HCT116 (cell line): ENCODE data around the gene KSR1. TPM values are rescaled to one million over a fixed set of nuclear protein-coding genes. Genes with fewer than 3 reads are reported as not detected.

Source experiments
- ATAC-seq: fragments of 200-7000 bp; cut with Tn5 transposase; 2 replicates; pipeline ENCODE4 v1.9.1; 2020; ENCODE audit warnings: mild to moderate bottlenecking, moderate library complexity
- BruUV-seq: library from RNA; stranded (reverse); fragments of 400-500 nt; replicated peaks from 2 replicates; lab custom pipeline; 2021; lab: Mats Ljungman, UMichigan
- CTCF ChIA-PET: fragments of 300-600 bp; sonication (Branson Sonifier 250); formaldehyde crosslinking; loops from one replicate; lab custom pipeline; 2021; ENCODE audit warnings: antibody characterized with exemption; lab: Charles Lee
- POLR2A ChIA-PET: fragments of 300-600, 350-600 bp; sonication (Branson Sonifier 250); formaldehyde crosslinking; loops from one replicate; lab custom pipeline; 2021; ENCODE audit warnings: antibody characterized with exemption; lab: Charles Lee
- RAD21 ChIA-PET, 2 experiments: fragments of 300-600 bp; sonication (Branson Sonifier 250); formaldehyde crosslinking; loops; one replicate each; lab custom pipeline; 2023; ENCODE audit warnings: low total read pairs in 2 of 2; ENCODE audit not compliant: uncharacterized antibody in 2 of 2, unreplicated experiment in 2 of 2, low non-redundant PET in 1 of 2; lab: Charles Lee
- DNase-seq: peaks from one replicate; pipeline ENCODE4 v3.0.0-alpha.2; 2010; ENCODE audit warnings: low read depth, low spot score
- H2AFZ ChIP-seq: fragments of 200-600 bp; shearing (Covaris generic), sonication (generic); 2 replicates; pipeline ENCODE4 v1.6.1; 2017; ENCODE audit warnings: low read depth, mixed run types, mixed read lengths, antibody characterized with exemption, low read length; ENCODE audit not compliant: poor library complexity, severe bottlenecking
- H3K27ac ChIP-seq: 2 replicates; pipeline ENCODE4 v1.5.1; 2012; ENCODE audit warnings: low read depth, low read length
- H3K27me3 ChIP-seq: fragments of 200-600 bp; sonication (generic); 2 replicates; pipeline ENCODE4 v1.6.1; 2016; ENCODE audit warnings: mixed run types, low read length, mixed read lengths; ENCODE audit not compliant: insufficient read depth
- H3K36me3 ChIP-seq, 2 experiments: fragments of 200-500 bp in 1 of 2; fragments of 200-600 bp in 1 of 2; sonication (Bioruptor generic) in 1 of 2; sonication (generic) in 1 of 2; 2 replicates each; pipeline versions ENCODE4 v1.5.1 to v1.6.1; 2014 to 2016; ENCODE audit warnings: low read length in 2 of 2, inconsistent platforms in 1 of 2, mixed read lengths in 1 of 2, mixed run types in 1 of 2; ENCODE audit not compliant: insufficient read depth in 2 of 2, control insufficient read depth in 1 of 2
- H3K4me1 ChIP-seq, 2 experiments: fragments of 200-600 bp in 1 of 2; sonication (generic) in 1 of 2; 2 replicates each; pipeline versions ENCODE4 v1.5.1 to v1.6.1; 2012 to 2017; ENCODE audit warnings: low read length in 2 of 2, inconsistent platforms in 1 of 2, mild to moderate bottlenecking in 1 of 2, mixed read lengths in 1 of 2, mixed run types in 1 of 2, moderate library complexity in 1 of 2; ENCODE audit not compliant: insufficient read depth in 2 of 2, control insufficient read depth in 1 of 2
- H3K4me2 ChIP-seq: fragments of 200-600 bp; sonication (generic); 2 replicates; pipeline ENCODE4 v1.6.1; 2017; ENCODE audit warnings: mixed run types, low read length, mixed read lengths
- H3K4me3 ChIP-seq, 2 experiments: fragments of 200-600 bp in 1 of 2; sonication (generic) in 1 of 2; replicated peaks in 1 of 2; 2 replicates each; pipeline ENCODE4 v1.5.1; 2011 to 2016; ENCODE audit warnings: low read length in 2 of 2, control low read depth in 1 of 2, low read depth in 1 of 2, mild to moderate bottlenecking in 1 of 2, mixed read lengths in 1 of 2, mixed run types in 1 of 2
- H3K79me2 ChIP-seq: fragments of 200-600 bp; sonication (generic); 2 replicates; pipeline ENCODE4 v1.6.1; 2017; ENCODE audit warnings: mild to moderate bottlenecking, mixed run types, low read length, moderate library complexity, mixed read lengths; ENCODE audit not compliant: insufficient read depth
- H3K9ac ChIP-seq: fragments of 200-600 bp; sonication (generic); 2 replicates; pipeline ENCODE4 v1.6.1; 2016; ENCODE audit warnings: low read length, mixed read lengths
- H3K9me2 ChIP-seq: fragments of 200-600 bp; sonication (generic), shearing (Covaris generic); 2 replicates; pipeline ENCODE4 v1.6.1; 2017; ENCODE audit warnings: mixed run types, mild to moderate bottlenecking, moderate library complexity; ENCODE audit not compliant: insufficient read depth
- H3K9me3 ChIP-seq, 2 experiments: fragments of 200-500 bp in 1 of 2; fragments of 200-600 bp in 1 of 2; sonication (Bioruptor generic) in 1 of 2; sonication (generic) in 1 of 2; 2 replicates each; pipeline ENCODE4 v1.6.1; 2014 to 2017; ENCODE audit warnings: low read length in 2 of 2, mixed read lengths in 2 of 2, inconsistent platforms in 1 of 2, low read depth in 1 of 2, mild to moderate bottlenecking in 1 of 2, mixed run types in 1 of 2, moderate library complexity in 1 of 2; ENCODE audit not compliant: control insufficient read depth in 1 of 2, insufficient read depth in 1 of 2
- H4K20me1 ChIP-seq: fragments of 200-600 bp; sonication (generic), shearing (Covaris generic); 2 replicates; pipeline ENCODE4 v1.6.1; 2017; ENCODE audit warnings: mixed run types, mild to moderate bottlenecking, moderate library complexity; ENCODE audit not compliant: insufficient read depth
- CEBPB ChIP-seq: IDR thresholded peaks from 2 replicates; pipeline ENCODE4 v1.6.1; 2012; ENCODE audit warnings: low read depth
- ELF1 ChIP-seq: IDR thresholded peaks from 2 replicates; pipeline ENCODE4 v1.6.1; 2012; ENCODE audit warnings: low read depth, borderline replicate concordance
- EZH2 ChIP-seq: fragments of 200-600 bp; sonication (generic); IDR thresholded peaks from 2 replicates; pipeline ENCODE4 v1.6.1; 2017; ENCODE audit warnings: antibody characterized with exemption, mixed run types
- EZH2phosphoT487 ChIP-seq: fragments of 200-600 bp; IDR thresholded peaks from 2 replicates; pipeline ENCODE4 v1.6.1; 2018; ENCODE audit warnings: antibody characterized with exemption, borderline replicate concordance
- POLR2A ChIP-seq: IDR thresholded peaks from 2 replicates; pipeline ENCODE4 v1.7.0; 2011; ENCODE audit warnings: borderline replicate concordance; ENCODE audit not compliant: insufficient read depth, insufficient read length; ENCODE audit errors: extremely low read depth
- RAD21 ChIP-seq: IDR thresholded peaks from 2 replicates; pipeline ENCODE4 v1.6.1; 2012; ENCODE audit warnings: low read depth, mild to moderate bottlenecking
- SP1 ChIP-seq: IDR thresholded peaks from 2 replicates; pipeline ENCODE4 v1.6.1; 2012; ENCODE audit warnings: low read depth
- ZNF274 ChIP-seq: fragments of 200-500 bp; sonication (Bioruptor generic); IDR thresholded peaks from 2 replicates; pipeline ENCODE4 v1.6.1; 2014; ENCODE audit warnings: mild to moderate bottlenecking, low read depth, low read length, inconsistent platforms
- intact Hi-C: fragments of 100-400 bp; cut with micrococcal nuclease; formaldehyde crosslinking; loops from 2 replicates; pipeline ENCODE4 v1.10.0; 2022
- total RNA-seq: library from RNA; stranded (reverse); gene quantifications from one replicate; pipeline ENCODE4 v1.2.1, GENCODE V29; 2021; ENCODE audit not compliant: unreplicated experiment

Gene KSR1
- total RNA-seq, 1 experiment from 2014 or later, result 16.5 TPM

DNA sequence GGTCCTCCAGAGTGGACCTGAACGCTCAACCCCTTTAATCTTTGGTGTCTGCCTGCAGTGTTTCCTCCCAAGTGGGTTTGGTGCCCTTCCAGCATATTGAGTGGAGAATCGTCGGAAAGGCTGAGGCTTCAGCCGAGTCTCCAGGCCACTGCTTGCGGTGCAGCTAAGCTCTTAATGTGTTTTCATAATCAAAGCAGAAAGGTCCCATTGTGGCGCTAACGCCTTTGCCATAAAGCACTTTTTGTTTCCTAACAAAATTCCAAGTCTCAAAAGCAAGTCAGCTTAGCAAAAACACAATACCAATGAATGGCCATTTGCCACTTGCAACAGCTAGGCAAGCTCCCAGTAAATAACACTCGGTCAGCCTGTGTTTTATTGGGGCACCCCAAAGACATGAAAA, 57.6 kb downstream of the KSR1 start:
- ChIA-PET RAD21 (no interaction called here), POLR2A (no interaction called here), CTCF (no interaction called here)
- H3K9me3 ChIP-seq, result no peaks in the 10 kb centered on the region
- no peaks in the 10 kb centered on the region for H4K20me1 ChIP-seq
- H3K4me2 ChIP-seq, result no peak overlapping the region
- no peak overlapping the region for H2AFZ ChIP-seq
- no peaks in the 10 kb centered on the region for H3K9me2 ChIP-seq
- H3K9ac ChIP-seq, result no peak overlapping the region
- DNase-seq, result no peak
- no peak overlapping the region for H3K4me3 ChIP-seq
- H3K4me1 ChIP-seq, result no peaks in the 10 kb centered on the region
- ATAC-seq, result no peak
- H3K79me2 ChIP-seq, result no peaks in the 10 kb centered on the region
- intact Hi-C loops, result no loop called here
- H3K36me3 ChIP-seq, result no peaks in the 10 kb centered on the region
- no TSS peak for BruUV-seq
- no peak overlapping the region for H3K27ac ChIP-seq
- TF ChIP-seq ELF1 (no peak), EZH2phosphoT487 (no peak), POLR2A (no peak)
- no peaks in the 10 kb centered on the region for H3K27me3 ChIP-seq

DNA sequence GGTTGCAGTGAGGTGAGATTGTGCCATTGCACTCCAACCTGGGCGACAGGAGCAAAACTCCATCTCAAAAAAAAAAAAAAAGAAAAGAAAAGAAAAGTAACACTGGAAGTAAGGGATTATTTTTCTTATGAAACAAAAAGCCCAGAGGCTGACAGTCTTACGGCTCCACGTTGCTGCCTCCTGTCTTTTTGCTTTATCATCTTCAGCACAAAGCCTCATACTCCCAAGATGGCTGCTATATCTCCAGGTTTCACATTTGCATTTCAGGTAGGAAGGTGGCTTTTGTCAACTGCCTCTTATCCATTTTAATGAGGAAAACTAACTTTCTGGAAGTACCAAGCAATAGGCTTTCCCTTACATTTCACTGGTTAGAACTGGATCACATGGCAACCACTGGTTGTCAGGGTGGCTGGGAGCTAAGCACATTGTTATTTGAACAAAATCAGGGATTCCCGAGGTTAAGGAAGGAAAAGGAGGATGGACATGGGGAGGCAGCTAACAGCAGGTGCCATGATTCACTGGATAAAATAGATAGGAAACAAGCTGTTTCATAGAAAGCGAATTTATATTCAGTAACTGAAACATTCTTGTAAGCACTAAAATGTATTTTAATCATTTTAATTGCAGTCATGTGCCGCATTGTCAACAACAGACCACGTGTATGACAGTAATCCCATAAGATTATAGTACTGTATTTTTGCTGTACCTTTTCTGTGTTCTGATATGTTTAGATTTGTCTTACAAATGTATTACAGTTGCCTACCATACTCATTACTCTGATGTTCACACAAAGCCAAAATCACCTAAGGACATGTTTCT, 58.6 kb downstream of the KSR1 start:
- Histone ChIP-seq H3K4me2 (no peak overlapping the region), H3K9me2 (no peaks in the 10 kb centered on the region), H3K36me3 (no peaks in the 10 kb centered on the region), H3K27me3 (no peaks in the 10 kb centered on the region), H3K4me1 (no peaks in the 10 kb centered on the region), H3K79me2 (no peaks in the 10 kb centered on the region), H3K9me3 (no peaks in the 10 kb centered on the region), H2AFZ (no peak overlapping the region), H3K27ac (no peak overlapping the region), H3K4me3 (no peak overlapping the region), H3K9ac (no peak overlapping the region), H4K20me1 (no peaks in the 10 kb centered on the region)
- TF ChIP-seq ELF1 (no peak), CEBPB (no peak), EZH2phosphoT487 (no peak), ZNF274 (no peak), EZH2 (no peak), RAD21 (no peak), SP1 (no peak)
- no peak for DNase-seq
- ChIA-PET POLR2A (no interaction called here), RAD21 (no interaction called here), CTCF (no interaction called here)
- BruUV-seq, result no TSS peak
- ATAC-seq, result no peak
- intact Hi-C loops, result no loop called here
